Heart left ventricle (tissue), 16 donors: ENCODE results near the gene GREM2. TPM values are rescaled to one million over a fixed set of nuclear protein-coding genes. Genes with fewer than 3 reads are reported as not detected.

ENCODE experiments used
- ATAC-seq, 4 donors: fragments of 200-7000 bp; cut with Tn5 transposase; one replicate each; pipeline ENCODE4 v1.9.1; 2020 to 2022; ENCODE audit warnings: moderate library complexity in 4 of 4, mild to moderate bottlenecking in 3 of 4, moderate number of reproducible peaks in 1 of 4
- DNase-seq, 5 donors: peaks; one replicate each; pipeline ENCODE4 v3.0.0-alpha.2; 2020
- H3K27ac ChIP-seq, 12 donors: fragments of 200-600 bp; sonication (generic) in 4 of 12; one replicate each; pipeline versions ENCODE4 v1.5.0 to v1.8.0; 2016 to 2022; ENCODE audit warnings: mild to moderate bottlenecking in 2 of 12
- H3K27me3 ChIP-seq, 9 donors: fragments of 200-600 bp; sonication (generic) in 2 of 9; one replicate each; pipeline versions ENCODE4 v1.5.1 to v1.8.0; 2016 to 2022; ENCODE audit warnings: mild to moderate bottlenecking in 3 of 9
- H3K36me3 ChIP-seq, 9 donors: fragments of 200-600 bp; sonication (generic) in 2 of 9; one replicate each; pipeline versions ENCODE4 v1.5.0 to v1.8.0; 2018 to 2022; ENCODE audit warnings: mild to moderate bottlenecking in 2 of 9
- H3K4me1 ChIP-seq, 12 donors: fragments of 200-600 bp; sonication (generic) in 4 of 12; one replicate each; pipeline versions ENCODE4 v1.5.0 to v1.8.0; 2016 to 2022; ENCODE audit warnings: mild to moderate bottlenecking in 3 of 12
- H3K4me3 ChIP-seq, 12 donors: fragments of 200-600 bp; sonication (generic) in 4 of 12; one replicate each; pipeline versions ENCODE4 v1.5.0 to v1.8.0; 2017 to 2022; ENCODE audit warnings: mild to moderate bottlenecking in 9 of 12, moderate library complexity in 4 of 12
- H3K9me3 ChIP-seq, 12 donors: fragments of 200-600 bp; sonication (generic) in 4 of 12; one replicate each; pipeline versions ENCODE4 v1.5.0 to v1.8.0; 2016 to 2022; ENCODE audit warnings: mild to moderate bottlenecking in 1 of 12
- POLR2A ChIP-seq, 2 donors: fragments of 450-650 bp; IDR thresholded peaks; one replicate each; pipeline ENCODE4 v1.6.1; 2017; ENCODE audit warnings: antibody characterized with exemption in 2 of 2, mild to moderate bottlenecking in 2 of 2, moderate library complexity in 2 of 2
- WGBS, 4 donors: extraction: QIAGEN DNeasy Blood & Tissue Kit in 2 of 4; methylation state at CpG; one replicate each; pipeline versions ENCODE4 v1.1.5 to v1.1.7; 2013 to 2018; 5-methylcytosine and 5-hydroxymethylcytosine counted together
- intact Hi-C, 10 donors: fragments of 100-400 bp; cut with DNase I; formaldehyde crosslinking; loops; one replicate each; pipeline versions ENCODE4 v1.11.1 to v1.14.2; 2022
- polyA plus RNA-seq, 2 donors: library from polyadenylated mRNA; stranded (reverse); fragments of 200-250 nt; gene quantifications; one replicate each; pipeline ENCODE4 v1.2.3, GENCODE V29; 2013
- total RNA-seq, 9 donors: library from RNA; depleted of rRNA in 2 of 9; stranded (reverse); fragments of >200 nt in 2 of 9; fragmentation: NEBNext Ultra II Directional in 3 of 9; extraction: Animal tissue kit (Norgen Biotek cat#: 25700) in 3 of 9; gene quantifications; one replicate each; pipeline versions ENCODE4 v1.1.0 to v1.2.4, GENCODE V29; 2016 to 2023
- TF ChIP-seq, protein P1 (sequence below), 12 donors: fragments of 200-600 bp; sonication (generic) in 4 of 12; IDR thresholded peaks; one replicate each; pipeline versions ENCODE4 v1.5.0 to v1.8.0; 2018 to 2022; ENCODE audit warnings: antibody characterized with exemption in 12 of 12, mild to moderate bottlenecking in 5 of 12
- donor health status: ischemic (EF 13 %, LVEDD 7.1; RV severe dilation, severe dysfunction).
- donor health status: healthy with polysubstance abuse.
- donor health status: DM: no; HTN: yes; CAD: no.
- donor health status: DM: no; HTN: no; CAD: no.
- donor health status: ischemic (EF 25% LVEDD 6.9; RV normal size, moderate dysfunction).
- donor health status: ischemic (EF 25% LVEDD 5.7; RV mildly dilated, moderate dysfunction).
- donor health status: healthy.
- donor health status: DM: yes; HTN: yes; CAD: no.
- donor health status: ischemic (EF 35%, LVEDD 5.7; RV mildly dilated, moderate dysfunction).
- donor health status: nonischemic (EF 11% LVEDD 7.7; RV severe dilation, severe dysfunction).
- donor health status: DM: yes; HTN: yes; CAD: no.
- donor health status: PGD.
- donor health status: ischemic (EF 29% LVEDD 5.4; RV normal size, mild dysfunction).
- donor health status: nonischemic (EF 23%, LVEDD 6.1; RV moderate dilation, normal function).

GREM2 gene
- total and polyA plus RNA-seq, 11 donors, result 0.66 TPM; not detected in 10

DNA sequence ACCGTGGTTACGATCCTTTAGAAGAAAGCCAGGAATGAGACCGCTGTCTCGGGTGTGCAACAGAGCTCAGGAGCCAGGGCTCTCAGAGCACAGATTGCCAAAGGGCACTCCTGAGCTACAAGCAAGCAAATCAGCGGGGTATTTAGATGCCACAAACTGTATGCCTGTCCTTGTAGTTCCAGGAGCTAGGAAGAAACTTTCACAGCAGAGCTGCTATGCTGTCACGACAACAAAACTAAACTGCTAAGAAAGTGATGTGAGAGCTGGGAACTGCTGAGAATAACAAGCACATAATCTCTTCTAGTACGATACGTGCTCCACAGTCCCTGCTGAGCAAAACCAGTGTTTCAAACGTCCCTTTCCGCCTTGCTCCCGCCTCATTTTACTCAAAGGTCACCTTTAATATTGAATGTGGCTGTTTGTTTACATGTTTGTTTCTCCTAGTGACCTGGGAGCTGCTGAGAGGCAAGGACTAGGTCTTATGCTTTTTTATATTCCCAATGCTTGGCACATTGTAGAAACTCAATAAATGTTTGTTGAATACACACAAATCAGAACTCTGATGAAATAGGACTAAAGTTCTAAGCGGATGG, 14.7 kb downstream of the GREM2 start:
- no peaks in the 10 kb centered on the region for H3K36me3 ChIP-seq
- H3K4me1 ChIP-seq, result no peaks in the 10 kb centered on the region
- DNase-seq (no peak), ATAC-seq (no peak)
- WGBS, 4 donors, result 42 to 56% (median 51%) methylated on average over 12 of the region's 12 CpGs
- peak overlapping the region in 1 of 12 donors; percentile 76 for H3K27ac ChIP-seq
- TF ChIP-seq, protein P1, sequence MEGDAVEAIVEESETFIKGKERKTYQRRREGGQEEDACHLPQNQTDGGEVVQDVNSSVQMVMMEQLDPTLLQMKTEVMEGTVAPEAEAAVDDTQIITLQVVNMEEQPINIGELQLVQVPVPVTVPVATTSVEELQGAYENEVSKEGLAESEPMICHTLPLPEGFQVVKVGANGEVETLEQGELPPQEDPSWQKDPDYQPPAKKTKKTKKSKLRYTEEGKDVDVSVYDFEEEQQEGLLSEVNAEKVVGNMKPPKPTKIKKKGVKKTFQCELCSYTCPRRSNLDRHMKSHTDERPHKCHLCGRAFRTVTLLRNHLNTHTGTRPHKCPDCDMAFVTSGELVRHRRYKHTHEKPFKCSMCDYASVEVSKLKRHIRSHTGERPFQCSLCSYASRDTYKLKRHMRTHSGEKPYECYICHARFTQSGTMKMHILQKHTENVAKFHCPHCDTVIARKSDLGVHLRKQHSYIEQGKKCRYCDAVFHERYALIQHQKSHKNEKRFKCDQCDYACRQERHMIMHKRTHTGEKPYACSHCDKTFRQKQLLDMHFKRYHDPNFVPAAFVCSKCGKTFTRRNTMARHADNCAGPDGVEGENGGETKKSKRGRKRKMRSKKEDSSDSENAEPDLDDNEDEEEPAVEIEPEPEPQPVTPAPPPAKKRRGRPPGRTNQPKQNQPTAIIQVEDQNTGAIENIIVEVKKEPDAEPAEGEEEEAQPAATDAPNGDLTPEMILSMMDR (IDR thresholded peaks at IDR 0.05), result no peak
- TF ChIP-seq POLR2A (IDR thresholded peaks at IDR 0.05), result no peak
- H3K4me3 ChIP-seq, result no peak overlapping the region
- no peaks in the 10 kb centered on the region for H3K27me3 ChIP-seq
- intact Hi-C loops, result no loop called here
- no peaks in the 10 kb centered on the region for H3K9me3 ChIP-seq

DNA sequence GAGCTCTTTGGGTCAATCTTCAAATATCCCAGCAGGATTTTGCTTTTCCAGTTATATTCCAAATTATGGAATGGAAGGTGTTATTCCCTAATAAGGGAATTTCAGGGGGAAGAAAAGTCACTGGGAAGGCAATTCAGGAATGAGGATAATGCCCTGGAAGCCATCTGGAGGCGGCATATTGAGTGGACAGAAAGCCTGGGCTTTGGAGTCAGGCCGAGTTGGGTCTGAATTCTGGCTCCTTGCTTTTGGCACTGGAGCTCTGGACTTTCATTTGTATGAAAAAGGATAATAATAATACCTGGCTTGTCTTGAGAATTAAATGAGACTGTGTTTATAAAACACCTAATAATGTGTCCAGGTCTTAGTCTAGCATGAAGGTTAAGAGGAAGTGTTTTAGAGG, 16.5 kb downstream of the GREM2 start:
- DNase-seq, result no peak
- WGBS, 4 donors, result 78 to 89% (median 82%) methylated on average over 2 of the region's 2 CpGs

DNA sequence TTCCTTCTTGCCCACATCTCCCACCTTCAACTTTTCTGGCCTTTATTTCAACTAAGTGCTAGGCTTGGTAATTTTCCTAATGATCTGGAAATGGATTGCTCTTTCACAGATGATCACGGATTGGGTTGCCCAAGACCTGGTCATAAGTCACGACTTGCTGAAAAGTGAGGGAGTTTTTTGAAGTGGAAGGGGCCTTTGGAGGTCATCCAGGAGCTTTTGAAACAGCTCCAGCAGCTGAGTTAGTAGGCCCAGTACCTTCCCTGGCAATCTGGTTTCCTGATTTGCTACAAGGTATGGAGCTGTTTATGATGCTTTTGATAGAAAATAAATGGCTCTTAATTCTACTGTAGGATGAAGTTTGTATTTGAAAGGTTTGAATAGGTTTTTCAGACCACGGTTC, 20.4 kb downstream of the GREM2 start:
- no peak for TF ChIP-seq POLR2A (IDR thresholded peaks at IDR 0.05)
- TF ChIP-seq, protein P1 (IDR thresholded peaks at IDR 0.05), result no peak

More for the DNA sequence above, 16.5 kb downstream of the GREM2 start:
- no peaks in the 10 kb centered on the region for H3K9me3 ChIP-seq
- H3K4me3 ChIP-seq, result no peak overlapping the region
- H3K4me1 ChIP-seq, result no peaks in the 10 kb centered on the region
- H3K36me3 ChIP-seq, result no peaks in the 10 kb centered on the region
- H3K27me3 ChIP-seq, result no peaks in the 10 kb centered on the region
- no peak for ATAC-seq
- intact Hi-C loops, result no loop called here
- no peak overlapping the region for H3K27ac ChIP-seq
- no peak for TF ChIP-seq POLR2A (IDR thresholded peaks at IDR 0.05)
- TF ChIP-seq, protein P1 (IDR thresholded peaks at IDR 0.05), result no peak

DNA sequence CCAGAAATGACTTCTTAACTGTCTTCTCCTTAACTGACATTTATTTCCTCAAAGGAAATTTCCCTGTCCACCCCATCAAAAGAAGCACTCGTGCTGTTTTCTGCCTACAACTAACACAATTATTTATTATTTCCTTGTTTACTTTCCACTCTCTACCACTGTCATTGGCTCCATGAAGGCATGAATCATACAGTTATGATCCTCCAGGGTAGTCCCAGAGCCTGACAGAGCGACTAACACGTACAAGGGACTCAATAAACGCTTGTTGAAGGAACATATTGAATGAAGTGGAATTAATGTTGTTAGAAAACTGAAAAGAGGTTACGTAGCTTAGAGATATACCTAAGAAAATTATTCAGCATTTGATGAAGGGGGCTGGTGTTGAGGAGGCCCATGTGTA, 20.9 kb downstream of the GREM2 start:
- no peaks in the 10 kb centered on the region for H3K36me3 ChIP-seq
- DNase-seq (no peak), ATAC-seq (no peak)
- H3K4me1 ChIP-seq, result no peaks in the 10 kb centered on the region
- H3K9me3 ChIP-seq, result no peaks in the 10 kb centered on the region
- TF ChIP-seq, protein P1 (IDR thresholded peaks at IDR 0.05), result no peak
- H3K27me3 ChIP-seq, result no peaks in the 10 kb centered on the region
- intact Hi-C loops, result no loop called here
- H3K27ac ChIP-seq, result no peak overlapping the region
- 74 to 86% (median 82%) methylated on average over 5 of the region's 5 CpGs for WGBS, 4 donors
- H3K4me3 ChIP-seq, result no peak overlapping the region

More for the DNA sequence above, 20.4 kb downstream of the GREM2 start:
- Histone ChIP-seq H3K9me3 (no peaks in the 10 kb centered on the region), H3K27me3 (no peaks in the 10 kb centered on the region), H3K27ac (no peak overlapping the region), H3K4me1 (no peaks in the 10 kb centered on the region), H3K36me3 (no peaks in the 10 kb centered on the region), H3K4me3 (no peak overlapping the region)
- WGBS, 4 donors, result 76 to 85% (median 80%) methylated on average over 3 of the region's 3 CpGs
- ATAC-seq (no peak), DNase-seq (no peak)
- intact Hi-C loops, result no loop called here
